ENCODE results near the gene CNTNAP5.

- TF ChIP-seq ZNF274 (CRISPR knock-in tag; IDR thresholded peaks at IDR 0.05) (no peak), PHF8 (CRISPR knock-in tag; IDR thresholded peaks at IDR 0.05) (no peak), SYNCRIP (IDR thresholded peaks at IDR 0.05; ENCODE audit: insufficient read depth, low read depth, low read length) (no peak), NR2F2 (IDR thresholded peaks at IDR 0.05; ENCODE audit: borderline replicate concordance, low read depth) (no peak), PRDM4 (CRISPR knock-in tag; IDR thresholded peaks at IDR 0.05; ENCODE audit: borderline replicate concordance) (no peak), FOSL2 (CRISPR knock-in tag; IDR thresholded peaks at IDR 0.05) (no peak), CTCF (CRISPR knock-in tag; IDR thresholded peaks at IDR 0.05) (no peak), HDAC6 (IDR thresholded peaks at IDR 0.05; ENCODE audit: low read depth, low read length) (no peak), RAD21 (CRISPR knock-in tag; IDR thresholded peaks at IDR 0.05) (no peak), SETDB1 (CRISPR knock-in tag; IDR thresholded peaks at IDR 0.05; ENCODE audit: borderline replicate concordance) (no peak), DZIP1 (CRISPR knock-in tag; IDR thresholded peaks at IDR 0.05) (no peak), JUN (CRISPR knock-in tag; IDR thresholded peaks at IDR 0.05) (no peak), AHR (CRISPR knock-in tag; IDR thresholded peaks at IDR 0.05) (no peak), JUND (CRISPR knock-in tag; IDR thresholded peaks at IDR 0.05) (no peak)
Observed at GRCh38 chr2:124250433-124250832, 225.3 kb downstream of the CNTNAP5 start.
